SK-N-MC (cell line): ENCODE data around the gene BAHCC1.

Experiments used
- FOXP2 ChIP-seq: optimal IDR thresholded peaks from 2 replicates; pipeline ENCODE3; 2011; ENCODE audit warnings: mild to moderate bottlenecking, moderate library complexity; ENCODE audit not compliant: insufficient read depth; ENCODE audit errors: extremely low read length, control extremely low read depth
- POLR2AphosphoS5 ChIP-seq: IDR thresholded peaks from 2 replicates; pipeline ENCODE4 v1.6.1; 2012; ENCODE audit warnings: mild to moderate bottlenecking, low read depth, low read length, borderline replicate concordance

GRCh38 chr17:81364278-81365147, 30.7 kb upstream of the BAHCC1 start:
- TF ChIP-seq POLR2AphosphoS5 (no peak), FOXP2 (no peak)
